Choroid plexus epithelial cell (primary cell): ENCODE results near the gene KLHL20.
"Not testable (repeated sequence)": the region's sequence is repeated elsewhere in the genome, so short reads cannot be mapped to it uniquely, and the experiment has no call there.

Experiments
- DNase-seq: peaks from one replicate; pipeline ENCODE4 v3.0.0-alpha.2; 2010; ENCODE audit warnings: low read depth
- H3K4me3 ChIP-seq: 2 replicates; pipeline ENCODE4 v1.5.1; 2011; ENCODE audit warnings: low read depth, mild to moderate bottlenecking, control low read depth, low read length, moderate library complexity
- CTCF ChIP-seq: conservative IDR thresholded peaks from 2 replicates; pipeline ENCODE4 v1.5.1; 2011; ENCODE audit warnings: low read depth, mild to moderate bottlenecking, control low read depth, inconsistent platforms, low read length, moderate library complexity

The KLHL20 gene

GRCh38 chr1:173688300-173688699, 26.5 kb upstream of the KLHL20 start:
- no peak for TF ChIP-seq CTCF
- DNase-seq, result no peak
- H3K4me3 ChIP-seq, result no peak overlapping the region

GRCh38 chr1:173693238-173693637, 21.5 kb upstream of the KLHL20 start:
- DNase-seq, result no peak
- TF ChIP-seq CTCF, result no peak
- no peak overlapping the region for H3K4me3 ChIP-seq

GRCh38 chr1:173701299-173701698, 13.5 kb upstream of the KLHL20 start:
- not testable (repeated sequence) for H3K4me3 ChIP-seq, DNase-seq

GRCh38 chr1:173702736-173703135, 12.0 kb upstream of the KLHL20 start:
- H3K4me3 ChIP-seq, result no peak overlapping the region
- no peak for TF ChIP-seq CTCF
- no peak for DNase-seq

GRCh38 chr1:173705117-173705516, 9.7 kb upstream of the KLHL20 start:
- no peak for DNase-seq
- no peak overlapping the region for H3K4me3 ChIP-seq
- no peak for TF ChIP-seq CTCF

- DNase-seq, result no peak
- no peak overlapping the region for H3K4me3 ChIP-seq
- no peak for TF ChIP-seq CTCF
Observed at GRCh38 chr1:173708787-173709186, 6.0 kb upstream of the KLHL20 start.

- DNase-seq, result no peak
- peak overlapping the region; percentile 91 for H3K4me3 ChIP-seq
- no peak for TF ChIP-seq CTCF
Observed at GRCh38 chr1:173714441-173714758, 381 bp upstream of the KLHL20 start.

- TF ChIP-seq CTCF, result no peak
- peak overlapping the region; percentile 91 for H3K4me3 ChIP-seq
- no peak for DNase-seq
Observed at GRCh38 chr1:173715538-173715844, 710 bp downstream of the KLHL20 start.
